Stimulated activated CD4-positive, alpha-beta T cell treated with anti-CD3 and anti-CD28 coated beads, Interleukin-4, amount 100 ng/mL, for 48 hours (primary cell): Measurements from ENCODE around the gene HPCAL4.

Experiments used
- DNase-seq, 2 donors: peaks; one replicate each; pipeline ENCODE4 v3.0.0-alpha.2; 2020; ENCODE audit warnings: low read depth in 2 of 2

The HPCAL4 gene

GRCh38 chr1:39701049-39701439 lies 9.8 kb upstream of the HPCAL4 start:
- DNase-seq: no peak

GRCh38 chr1:39700348-39700747 lies 9.1 kb upstream of the HPCAL4 start:
- no peak for DNase-seq

GRCh38 chr1:39699419-39699818 lies 8.2 kb upstream of the HPCAL4 start:
- DNase-seq: no peak

- no peak for DNase-seq
Observed at GRCh38 chr1:39698568-39698967, 7.3 kb upstream of the HPCAL4 start.

- DNase-seq: no peak
Observed at GRCh38 chr1:39696448-39696847, 5.2 kb upstream of the HPCAL4 start.

GRCh38 chr1:39695016-39695415 lies 3.8 kb upstream of the HPCAL4 start:
- DNase-seq: no peak

- no peak for DNase-seq
Observed at GRCh38 chr1:39694026-39694425, 2.8 kb upstream of the HPCAL4 start.

- no peak for DNase-seq
Observed at GRCh38 chr1:39692152-39693074, 1.2 kb upstream of the HPCAL4 start.

GRCh38 chr1:39690794-39691382 lies 345 bp downstream of the HPCAL4 start:
- DNase-seq: no peak

GRCh38 chr1:39690225-39690624 lies 1.0 kb downstream of the HPCAL4 start:
- no peak for DNase-seq

- DNase-seq: no peak
Observed at GRCh38 chr1:39689635-39690034, 1.6 kb downstream of the HPCAL4 start.

GRCh38 chr1:39689214-39689613 lies 2.0 kb downstream of the HPCAL4 start:
- no peak for DNase-seq

- no peak for DNase-seq
Observed at GRCh38 chr1:39688706-39689105, 2.5 kb downstream of the HPCAL4 start.

- no peak for DNase-seq
Observed at GRCh38 chr1:39687243-39687642, 4.0 kb downstream of the HPCAL4 start.

- no peak for DNase-seq
Observed at GRCh38 chr1:39685071-39685470, 6.2 kb downstream of the HPCAL4 start.

- DNase-seq: no peak
Observed at GRCh38 chr1:39684313-39684664, 6.9 kb downstream of the HPCAL4 start.

GRCh38 chr1:39683591-39684312 lies 7.5 kb downstream of the HPCAL4 start:
- no peak for DNase-seq

- no peak for DNase-seq
Observed at GRCh38 chr1:39681999-39682398, 9.2 kb downstream of the HPCAL4 start.

- DNase-seq: no peak
Observed at GRCh38 chr1:39681294-39681693, 9.9 kb downstream of the HPCAL4 start.

- DNase-seq: no peak
Observed at GRCh38 chr1:39680751-39681150, 10.5 kb downstream of the HPCAL4 start.

GRCh38 chr1:39679821-39680220 lies 11.4 kb downstream of the HPCAL4 start:
- no peak for DNase-seq

- DNase-seq: no peak
Observed at GRCh38 chr1:39678889-39679288, 12.3 kb downstream of the HPCAL4 start.

GRCh38 chr1:39677645-39678044 lies 13.6 kb downstream of the HPCAL4 start:
- no peak for DNase-seq
